ENCODE results near the gene CACNG1. TPM values are rescaled to one million over a fixed set of nuclear protein-coding genes. Genes with fewer than 3 reads are reported as not detected.

Gene CACNG1
- total RNA-seq (2022; extraction: Qiagen RNA extraction; ENCODE audit: low read depth): 0.13 to 0.20 TPM (median 0.14 TPM) in 3 of 5 replicates, not detected in the others

GRCh38 chr17:67044016-67044772, at the start of gene CACNG1:
CACNG1 (plus strand) TSS chr17:67044554; CDS start chr17:67044661, 107 bp downstream.

Other genes with a start within 250 kb of the CACNG1 start
- gene CACNG5, start 209.4 kb upstream of the CACNG1 start, total RNA-seq (2022; extraction: Qiagen RNA extraction; ENCODE audit: low read depth): 0.03 TPM in 1 of 5 replicates, not detected in the others
- gene CACNG4, start 79.8 kb upstream of the CACNG1 start, total RNA-seq (2022; extraction: Qiagen RNA extraction; ENCODE audit: low read depth): 8.3 to 12.0 TPM (median 10.1 TPM) in 5 replicates
- gene HELZ, start 200.6 kb downstream of the CACNG1 start, total RNA-seq (2022; extraction: Qiagen RNA extraction; ENCODE audit: low read depth): 7.3 to 10.1 TPM (median 9.1 TPM) in 5 replicates

All from A549 treated with CpdA at 1 μM for 4 hours (cell line).